Breast epithelium (tissue), 3 donors: ENCODE measurements around the gene CEP112.

Source experiments
- POLR2A ChIP-seq: fragments of 450-650 bp; IDR thresholded peaks from one replicate; pipeline ENCODE4 v1.6.1; 2016; ENCODE audit warnings: antibody characterized with exemption, mild to moderate bottlenecking, moderate library complexity
- TF ChIP-seq, protein P1 (sequence below), 3 donors: fragments of 450-650 bp; IDR thresholded peaks; one replicate each; pipeline ENCODE4 v1.5.1; 2016 to 2017; ENCODE audit warnings: antibody characterized with exemption in 3 of 3, mild to moderate bottlenecking in 3 of 3, moderate library complexity in 3 of 3

DNA sequence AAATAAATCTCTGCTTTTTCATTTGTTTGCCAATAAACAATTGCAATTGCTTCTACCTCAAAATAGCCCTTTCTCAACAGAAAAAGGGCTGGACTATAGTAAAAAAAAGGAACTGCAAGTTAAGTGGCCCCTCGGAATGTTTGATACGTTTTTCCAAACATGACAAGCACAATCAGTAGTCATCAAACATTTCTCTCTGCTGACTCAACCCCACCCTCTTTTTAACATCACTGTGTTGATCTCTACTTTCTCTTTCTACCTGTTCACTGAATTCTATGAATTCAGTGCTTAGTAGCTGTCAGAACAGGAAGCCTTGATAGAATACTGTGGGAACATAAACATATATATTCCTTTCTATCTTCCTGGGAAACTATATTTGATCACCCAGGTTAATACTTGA is 514.0 kb downstream of the CEP112 start:
- TF ChIP-seq, protein P1, sequence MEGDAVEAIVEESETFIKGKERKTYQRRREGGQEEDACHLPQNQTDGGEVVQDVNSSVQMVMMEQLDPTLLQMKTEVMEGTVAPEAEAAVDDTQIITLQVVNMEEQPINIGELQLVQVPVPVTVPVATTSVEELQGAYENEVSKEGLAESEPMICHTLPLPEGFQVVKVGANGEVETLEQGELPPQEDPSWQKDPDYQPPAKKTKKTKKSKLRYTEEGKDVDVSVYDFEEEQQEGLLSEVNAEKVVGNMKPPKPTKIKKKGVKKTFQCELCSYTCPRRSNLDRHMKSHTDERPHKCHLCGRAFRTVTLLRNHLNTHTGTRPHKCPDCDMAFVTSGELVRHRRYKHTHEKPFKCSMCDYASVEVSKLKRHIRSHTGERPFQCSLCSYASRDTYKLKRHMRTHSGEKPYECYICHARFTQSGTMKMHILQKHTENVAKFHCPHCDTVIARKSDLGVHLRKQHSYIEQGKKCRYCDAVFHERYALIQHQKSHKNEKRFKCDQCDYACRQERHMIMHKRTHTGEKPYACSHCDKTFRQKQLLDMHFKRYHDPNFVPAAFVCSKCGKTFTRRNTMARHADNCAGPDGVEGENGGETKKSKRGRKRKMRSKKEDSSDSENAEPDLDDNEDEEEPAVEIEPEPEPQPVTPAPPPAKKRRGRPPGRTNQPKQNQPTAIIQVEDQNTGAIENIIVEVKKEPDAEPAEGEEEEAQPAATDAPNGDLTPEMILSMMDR (IDR thresholded peaks at IDR 0.05) = no peak
- TF ChIP-seq POLR2A = no peak
